CD14-positive monocyte (primary cell): Measurements from ENCODE around the gene CWC27. TPM values are rescaled to one million over a fixed set of nuclear protein-coding genes. Genes with fewer than 3 reads are reported as not detected.

Experiments
- DNase-seq, 3 donors: peaks; one replicate each; pipeline ENCODE4 v3.0.0-alpha.2; 2011 to 2022
- H2AFZ ChIP-seq: 2 replicates; pipeline ENCODE4 v1.6.0; 2012; ENCODE audit warnings: mild to moderate bottlenecking, low read depth, low read length, inconsistent platforms; ENCODE audit not compliant: insufficient read depth, poor library complexity, severe bottlenecking
- H3K27ac ChIP-seq, 2 donors: 1 replicate in 1 of 2; 2 replicates in 1 of 2; pipeline ENCODE4 v1.5.1; 2012 to 2013; ENCODE audit warnings: low read length in 2 of 2, control low read depth in 1 of 2, inconsistent platforms in 1 of 2, low read depth in 1 of 2, mild to moderate bottlenecking in 1 of 2
- H3K27me3 ChIP-seq, 2 donors: one replicate each; pipeline versions ENCODE4 v1.6.0 to v1.6.1; 2011 to 2013; ENCODE audit warnings: low read length in 2 of 2; ENCODE audit not compliant: control insufficient read depth in 2 of 2, insufficient read depth in 2 of 2
- H3K36me3 ChIP-seq, 2 donors: replicated peaks in 1 of 2; 1 replicate in 1 of 2; 2 replicates in 1 of 2; pipeline versions ENCODE4 v1.5.1 to v1.6.1; 2012 to 2013; ENCODE audit warnings: low read length in 2 of 2, control low read depth in 1 of 2, inconsistent platforms in 1 of 2, mild to moderate bottlenecking in 1 of 2; ENCODE audit not compliant: insufficient read depth in 2 of 2, control insufficient read depth in 1 of 2
- H3K4me1 ChIP-seq, 2 donors: 1 replicate in 1 of 2; 2 replicates in 1 of 2; pipeline versions ENCODE4 v1.5.1 to v1.6.1; 2012 to 2013; ENCODE audit warnings: low read length in 2 of 2, control low read depth in 1 of 2, inconsistent platforms in 1 of 2, mild to moderate bottlenecking in 1 of 2, moderate library complexity in 1 of 2; ENCODE audit not compliant: insufficient read depth in 2 of 2, control insufficient read depth in 1 of 2
- H3K4me2 ChIP-seq: replicated peaks from 2 replicates; pipeline ENCODE3; 2012; ENCODE audit warnings: low read length, moderate library complexity, mild to moderate bottlenecking; ENCODE audit not compliant: poor library complexity, severe bottlenecking; ENCODE audit errors: extremely low read depth
- H3K4me3 ChIP-seq, 3 experiments: fragments of 200-600 bp in 1 of 3; sonication (generic) in 1 of 3; replicated peaks in 1 of 3; 1 replicate in 2 of 3; 2 replicates in 1 of 3; pipeline ENCODE4 v1.5.1; 2011 to 2013; ENCODE audit warnings: low read length in 3 of 3, mild to moderate bottlenecking in 3 of 3, control low read depth in 2 of 3, low read depth in 2 of 3, inconsistent platforms in 1 of 3, moderate library complexity in 1 of 3
- H3K79me2 ChIP-seq: 2 replicates; pipeline ENCODE4 v1.6.0; 2012; ENCODE audit warnings: mild to moderate bottlenecking, control low read depth, inconsistent platforms, low read length, moderate library complexity; ENCODE audit not compliant: insufficient read depth
- H3K9ac ChIP-seq: 2 replicates; pipeline ENCODE4 v1.6.0; 2017; ENCODE audit warnings: low read length, mild to moderate bottlenecking; ENCODE audit not compliant: insufficient read depth, poor library complexity, severe bottlenecking
- H3K9me3 ChIP-seq, 2 donors: replicated peaks in 1 of 2; 1 replicate in 1 of 2; 2 replicates in 1 of 2; pipeline versions ENCODE4 v1.5.1 to v1.6.1; 2012 to 2013; ENCODE audit warnings: low read length in 2 of 2, control low read depth in 1 of 2; ENCODE audit not compliant: control insufficient read depth in 1 of 2, insufficient read depth in 1 of 2
- H4K20me1 ChIP-seq: 2 replicates; pipeline ENCODE4 v1.6.0; 2012; ENCODE audit warnings: mild to moderate bottlenecking, low read length, control low read depth, moderate library complexity; ENCODE audit not compliant: insufficient read depth
- H3K27ac Mint-ChIP-seq, 7 donors: one replicate each; pipeline ENCODE4 v1.8.0; 2020; ENCODE audit warnings: mild to moderate bottlenecking in 7 of 7, mixed read lengths in 7 of 7, moderate library complexity in 6 of 7, inconsistent platforms in 2 of 7
- H3K27me3 Mint-ChIP-seq, 3 donors: one replicate each; pipeline ENCODE4 v1.8.0; 2021 to 2022; ENCODE audit warnings: low read depth in 3 of 3, mild to moderate bottlenecking in 3 of 3, mixed read lengths in 3 of 3, moderate library complexity in 3 of 3, inconsistent platforms in 1 of 3
- H3K36me3 Mint-ChIP-seq, 2 donors: one replicate each; pipeline ENCODE4 v1.8.0; 2020; ENCODE audit warnings: mixed read lengths in 2 of 2, inconsistent platforms in 1 of 2, mild to moderate bottlenecking in 1 of 2
- H3K4me1 Mint-ChIP-seq: one replicate; pipeline ENCODE4 v1.8.0; 2020; ENCODE audit warnings: mild to moderate bottlenecking, mixed read lengths
- H3K4me3 Mint-ChIP-seq, 2 donors: one replicate each; pipeline ENCODE4 v1.8.0; 2020; ENCODE audit warnings: mild to moderate bottlenecking in 2 of 2, mixed read lengths in 2 of 2, moderate library complexity in 1 of 2
- H3K9me3 Mint-ChIP-seq, 7 donors: one replicate each; pipeline ENCODE4 v1.8.0; 2020 to 2022; ENCODE audit warnings: mixed read lengths in 7 of 7, mild to moderate bottlenecking in 6 of 7, moderate library complexity in 6 of 7, inconsistent platforms in 2 of 7
- CTCF ChIP-seq: fragments of 200-600 bp; IDR thresholded peaks from one replicate; pipeline ENCODE4 v1.8.0; 2022; ENCODE audit warnings: antibody characterized with exemption, mild to moderate bottlenecking
- WGBS: methylation state at CpG from one replicate; pipeline ENCODE4 v1.1.5; 2013; ENCODE audit warnings: missing lambda C conversion rate; ENCODE audit not compliant: insufficient coverage; 5-methylcytosine and 5-hydroxymethylcytosine counted together
- intact Hi-C, 2 donors: fragments of 100-400 bp; cut with micrococcal nuclease; formaldehyde crosslinking; loops; one replicate each; pipeline versions ENCODE4 v1.15.0 to v1.15.1; 2023
- polyA plus RNA-seq, 3 donors: library from polyadenylated mRNA; depleted of rRNA in 1 of 3; unstranded in 2 of 3; stranded (reverse) in 1 of 3; fragments of 300-500 nt in 2 of 3; fragments of >200 nt in 1 of 3; fragmentation: Illumina TruSeq in 2 of 3; gene quantifications; 1 replicate in 2 of 3; 2 replicates in 1 of 3; pipeline ENCODE4 v1.2.3, GENCODE V29; 2012 to 2021

CWC27 gene
- polyA plus RNA-seq, 3 donors = 6.6 to 18.9 (median 14.5) TPM

- Histone ChIP-seq H3K36me3 (no peaks in the 10 kb centered on the region), H2AFZ (no peak overlapping the region), H3K27ac (no peak overlapping the region), H3K4me3 (no peak overlapping the region), H3K27me3 (no peaks in the 10 kb centered on the region), H3K4me2 (no peak overlapping the region), H4K20me1 (no peaks in the 10 kb centered on the region), H3K79me2 (no peaks in the 10 kb centered on the region), H3K9me3 (peaks cover 8 to 10% of the 10 kb centered on the region in 2 donors), H3K9ac (no peak overlapping the region), H3K4me1 (no peaks in the 10 kb centered on the region)
- Mint-ChIP-seq H3K27me3 (peaks cover 0 to 2% (median 1%) of the 10 kb centered on the region in 3 donors), H3K4me3 (no peak overlapping the region), H3K9me3 (peaks cover 8 to 16% (median 14%) of the 10 kb centered on the region in 7 donors), H3K27ac (no peak overlapping the region), H3K36me3 (no peaks in the 10 kb centered on the region), H3K4me1 (no peaks in the 10 kb centered on the region)
- intact Hi-C loops = no loop called here
- no peak for DNase-seq
- TF ChIP-seq CTCF = no peak
- WGBS = 83% methylated on average over 3 of the region's 5 CpGs
Measured at GRCh38 chr5:65050826-65051498, 282.2 kb downstream of the CWC27 start.

- TF ChIP-seq CTCF = no peak
- DNase-seq = no peak
- Mint-ChIP-seq H3K9me3 (peaks cover 11 to 22% (median 17%) of the 10 kb centered on the region in 7 donors), H3K4me3 (no peak overlapping the region), H3K36me3 (no peaks in the 10 kb centered on the region), H3K27ac (no peak overlapping the region), H3K4me1 (no peaks in the 10 kb centered on the region), H3K27me3 (no peaks in the 10 kb centered on the region)
- Histone ChIP-seq H3K4me2 (no peak overlapping the region), H3K4me3 (no peak overlapping the region), H3K27me3 (no peaks in the 10 kb centered on the region), H3K4me1 (no peaks in the 10 kb centered on the region), H3K9me3 (peaks cover 8 to 10% of the 10 kb centered on the region in 2 donors), H4K20me1 (no peaks in the 10 kb centered on the region), H3K27ac (no peak overlapping the region), H2AFZ (no peak overlapping the region), H3K9ac (no peak overlapping the region), H3K36me3 (no peaks in the 10 kb centered on the region), H3K79me2 (no peaks in the 10 kb centered on the region)
- no CpG with 5 or more reads among the region's 1 CpG for WGBS
- intact Hi-C loops = no loop called here
Measured at GRCh38 chr5:65055938-65056337, 287.2 kb downstream of the CWC27 start.
